GM12878 (cell line): ENCODE measurements around the gene PRKAG2. TPM values are rescaled to one million over a fixed set of nuclear protein-coding genes. Genes with fewer than 3 reads are reported as not detected.

Experiments used
- ATAC-seq: fragments of 200-7000 bp; cut with Tn5 transposase; 3 replicates; pipeline ENCODE4 v1.9.1; 2020; ENCODE audit warnings: mild to moderate bottlenecking, moderate library complexity
- BruUV-seq: library from RNA; stranded (reverse); fragments of 400-500 nt; replicated peaks from 2 replicates; lab custom pipeline; 2021; lab: Mats Ljungman, UMichigan
- CTCF ChIA-PET: fragments of 300-600 bp; sonication (Branson Sonifier 250); formaldehyde crosslinking; extraction: SDS; loops from one replicate; lab custom pipeline; 2021; ENCODE audit warnings: inconsistent platforms; lab: Yijun Ruan, JAX
- POLR2A ChIA-PET: fragments of 350-600 bp; formaldehyde crosslinking; extraction: SDS; loops from one replicate; lab custom pipeline; 2021; ENCODE audit warnings: inconsistent platforms; lab: Charles Lee
- RAD21 ChIA-PET: fragments of 300-600 bp; sonication (Branson Sonifier 250); formaldehyde crosslinking; loops from one replicate; lab custom pipeline; 2023; ENCODE audit warnings: antibody characterized with exemption; ENCODE audit not compliant: unreplicated experiment; lab: Charles Lee
- SMC1A ChIA-PET: fragments of 300-600 bp; sonication (Branson Sonifier 250); formaldehyde crosslinking; loops from one replicate; lab custom pipeline; 2023; ENCODE audit not compliant: unreplicated experiment, uncharacterized antibody; lab: Charles Lee
- DNase-seq: peaks from one replicate; pipeline ENCODE4 v3.0.0-alpha.2; 2011; ENCODE audit warnings: low read depth, low spot score
- FAIRE-seq: peaks from 3 replicates; lab custom pipeline; 2011; peaks lifted over from hg19 to GRCh38; lab: Jason Lieb, UNC
- H2AFZ ChIP-seq: 2 replicates; pipeline ENCODE4 v1.6.0; 2011; ENCODE audit warnings: low read depth, low read length, control low read depth; ENCODE audit not compliant: control insufficient read depth
- H3K27ac ChIP-seq: 2 replicates; pipeline ENCODE4 v1.5.1; 2011; ENCODE audit warnings: control low read depth; ENCODE audit not compliant: control insufficient read depth, insufficient read depth
- H3K27me3 ChIP-seq, 2 experiments: replicated peaks in 1 of 2; 2 replicates each; pipeline versions ENCODE4 v1.6.0 to v1.6.1; 2011; ENCODE audit warnings: low read length in 1 of 2; ENCODE audit not compliant: control insufficient read depth in 2 of 2, insufficient read depth in 2 of 2
- H3K36me3 ChIP-seq, 2 experiments: 2 replicates each; pipeline ENCODE4 v1.5.1; 2011; ENCODE audit warnings: low read length in 1 of 2; ENCODE audit not compliant: control insufficient read depth in 2 of 2, insufficient read depth in 2 of 2
- H3K4me1 ChIP-seq: 2 replicates; pipeline ENCODE4 v1.6.1; 2011; ENCODE audit warnings: mild to moderate bottlenecking, low read length, moderate library complexity, mixed read lengths; ENCODE audit not compliant: control insufficient read depth, insufficient read depth
- H3K4me2 ChIP-seq: 2 replicates; pipeline ENCODE4 v1.6.0; 2011; ENCODE audit warnings: control low read depth; ENCODE audit not compliant: control insufficient read depth, insufficient read depth
- H3K4me3 ChIP-seq: fragments of 200-600 bp; sonication (generic); 2 replicates; pipeline ENCODE4 v1.5.1; 2016
- H3K79me2 ChIP-seq: 2 replicates; pipeline ENCODE4 v1.6.0; 2011; ENCODE audit warnings: low read length; ENCODE audit not compliant: control insufficient read depth, insufficient read depth
- H3K9ac ChIP-seq: 2 replicates; pipeline ENCODE4 v1.8.0; 2011; ENCODE audit warnings: low read length, control low read depth, mixed read lengths; ENCODE audit not compliant: control insufficient read depth, insufficient read depth
- H3K9me3 ChIP-seq: replicated peaks from 3 replicates; pipeline ENCODE4 v1.5.1; 2011; ENCODE audit warnings: mild to moderate bottlenecking, low read length; ENCODE audit not compliant: control insufficient read depth, insufficient read depth
- H4K20me1 ChIP-seq: 2 replicates; pipeline ENCODE4 v1.6.0; 2011; ENCODE audit not compliant: control insufficient read depth, insufficient read depth
- BCL11A ChIP-seq: IDR thresholded peaks from 2 replicates; pipeline ENCODE4 v1.6.1; 2011; ENCODE audit warnings: low read depth, low read length
- CEBPB ChIP-seq, 2 experiments: fragments of 150-350 bp in 1 of 2; IDR thresholded peaks; 2 replicates each; pipeline ENCODE4 v1.6.1; 2012 to 2014; ENCODE audit warnings: low read depth in 2 of 2, low read length in 2 of 2, borderline replicate concordance in 1 of 2, inconsistent platforms in 1 of 2
- CHD1 ChIP-seq: IDR thresholded peaks from 2 replicates; pipeline ENCODE4 v1.6.1; 2012; ENCODE audit warnings: low read depth, low read length, improper control_type of control experiment
- CHD4 ChIP-seq: fragments of 200-600 bp; sonication (generic); IDR thresholded peaks from 2 replicates; pipeline ENCODE4 v1.6.1; 2016; ENCODE audit warnings: mild to moderate bottlenecking
- FOS ChIP-seq: IDR thresholded peaks from 3 replicates; pipeline ENCODE4 v1.6.1; 2011; ENCODE audit warnings: borderline replicate concordance; ENCODE audit not compliant: insufficient read length; ENCODE audit errors: extremely low read depth
- FOXK2 ChIP-seq: fragments of 450-650 bp; IDR thresholded peaks from 2 replicates; pipeline ENCODE4 v1.6.1; 2017; ENCODE audit warnings: mild to moderate bottlenecking, moderate library complexity
- HDGF ChIP-seq: fragments of 450-650 bp; IDR thresholded peaks from 2 replicates; pipeline ENCODE4 v1.6.1; 2016; ENCODE audit warnings: antibody characterized with exemption
- KLF5 ChIP-seq: fragments of 450-650 bp; IDR thresholded peaks from 2 replicates; pipeline ENCODE4 v1.6.1; 2014; ENCODE audit warnings: mild to moderate bottlenecking; ENCODE audit not compliant: partially characterized antibody
- NFYB ChIP-seq: IDR thresholded peaks from 2 replicates; pipeline ENCODE4 v1.6.1; 2011; ENCODE audit warnings: low read depth, mild to moderate bottlenecking, low read length, improper control_type of control experiment, moderate library complexity; ENCODE audit not compliant: insufficient read depth
- RAD51 ChIP-seq: fragments of 450-650 bp; IDR thresholded peaks from 2 replicates; pipeline ENCODE4 v1.6.1; 2016; ENCODE audit warnings: moderate library complexity, mild to moderate bottlenecking, inconsistent platforms
- RFX5 ChIP-seq: IDR thresholded peaks from 2 replicates; pipeline ENCODE4 v1.6.1; 2011; ENCODE audit warnings: low read depth, low read length, improper control_type of control experiment
- SIN3A ChIP-seq: IDR thresholded peaks from 2 replicates; pipeline ENCODE4 v1.6.1; 2012; ENCODE audit warnings: low read depth, low read length, improper control_type of control experiment
- SMAD5 ChIP-seq: IDR thresholded peaks from 2 replicates; pipeline ENCODE4 v1.6.1; 2016; ENCODE audit warnings: antibody characterized with exemption, low read depth
- SPI1 ChIP-seq: IDR thresholded peaks from 2 replicates; pipeline ENCODE4 v1.6.1; 2011; ENCODE audit warnings: low read depth, mild to moderate bottlenecking, low read length, moderate library complexity, borderline replicate concordance; ENCODE audit not compliant: insufficient read depth
- WGBS: methylation state at CpG from one replicate; pipeline ENCODE4 v1.1.6; 2016; ENCODE audit warnings: low lambda C conversion rate; ENCODE audit not compliant: insufficient replicate concordance, insufficient coverage; ENCODE audit errors: missing lambda C conversion rate; 5-methylcytosine and 5-hydroxymethylcytosine counted together
- in situ Hi-C: fragments of 300-500 bp; cut with MboI; formaldehyde crosslinking; loops from 9 replicates; pipeline ENCODE4 v1.14.3; 2018; ENCODE audit warnings: mixed read lengths
- intact Hi-C: fragments of 100-400 bp; cut with micrococcal nuclease; formaldehyde crosslinking; loops from one replicate; pipeline ENCODE4 v1.14.2; 2022; ENCODE audit not compliant: unreplicated experiment
- polyA plus RNA-seq, 11 experiments: library from polyadenylated mRNA; depleted of rRNA in 4 of 11; unstranded in 6 of 11; stranded (reverse) in 5 of 11; fragments of >200 nt; fragmentation: Nextera tagmentation in 4 of 11; fragmentation: Illumina TruSeq in 1 of 11; extraction: Ambion mirVana in 4 of 11; extraction: Trizol in 1 of 11; gene quantifications; 1 replicate in 1 of 11; 2 replicates in 10 of 11; pipeline versions ENCODE4 v1.2.1 to v1.2.3, GENCODE V29; 2011 to 2016; ENCODE audit warnings: inconsistent platforms in 2 of 11, missing spikeins in 2 of 11, low read depth in 1 of 11
- total RNA-seq, 4 experiments: library from RNA; depleted of rRNA in 3 of 4; stranded (reverse); fragments of >200 nt in 3 of 4; fragmentation: Illumina TruSeq in 1 of 4; extraction: Trizol in 1 of 4; gene quantifications; 2 replicates each; pipeline versions ENCODE4 v1.2.1 to v1.2.3, GENCODE V29; 2013 to 2021
- TF ChIP-seq, protein P1 (sequence below): IDR thresholded peaks from 2 replicates; pipeline ENCODE4 v1.6.1; 2011; ENCODE audit warnings: borderline replicate concordance, low read depth, mild to moderate bottlenecking, moderate library complexity, mixed read lengths, low read length; ENCODE audit not compliant: insufficient read depth; ENCODE audit errors: extremely low read length
- TF ChIP-seq, protein P2 (sequence below): IDR thresholded peaks from 2 replicates; pipeline ENCODE4 v1.6.1; 2011; ENCODE audit warnings: mild to moderate bottlenecking, low read depth, low read length, moderate library complexity; ENCODE audit not compliant: insufficient replicate concordance
- TF ChIP-seq, protein P3 (sequence below): IDR thresholded peaks from 2 replicates; pipeline ENCODE4 v1.6.1; 2012; ENCODE audit warnings: low read depth, low read length, improper control_type of control experiment

PRKAG2 gene
- total and polyA plus RNA-seq, 10 of the 15 experiments (the other 5 are each of a cell fraction or from before 2014, with no cell fraction given): 3.4 to 8.9 (median 6.8) TPM

DNA sequence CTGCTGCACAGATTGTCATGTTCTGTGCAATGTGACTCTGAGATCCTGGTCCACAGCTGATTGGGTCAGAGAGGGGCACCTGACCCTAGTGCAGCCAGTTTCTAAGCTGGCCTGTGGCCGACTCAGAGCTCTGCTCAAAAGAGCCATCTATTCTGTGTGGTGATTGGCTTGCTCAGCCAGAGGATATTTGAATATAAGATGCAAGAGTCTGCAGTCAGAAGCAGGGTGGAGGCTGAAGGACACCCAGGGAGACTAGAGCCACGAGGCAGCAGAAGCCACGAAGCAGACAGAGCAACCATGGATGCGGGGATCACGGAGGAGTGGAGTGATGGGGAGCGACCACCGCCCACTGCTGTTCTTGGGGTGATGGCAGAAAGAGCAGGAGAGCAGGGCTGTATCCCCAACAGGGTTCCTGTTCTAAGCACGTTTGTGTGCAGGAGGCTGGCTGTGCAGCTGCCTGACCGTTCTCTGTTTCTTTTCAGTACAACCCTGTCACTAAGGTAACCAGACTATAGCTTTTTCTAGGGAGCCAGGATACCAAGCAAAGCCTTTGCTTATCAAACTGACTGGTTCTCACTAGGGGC lies 337.7 kb downstream of the PRKAG2 start (continued):
- TF ChIP-seq, protein P1, sequence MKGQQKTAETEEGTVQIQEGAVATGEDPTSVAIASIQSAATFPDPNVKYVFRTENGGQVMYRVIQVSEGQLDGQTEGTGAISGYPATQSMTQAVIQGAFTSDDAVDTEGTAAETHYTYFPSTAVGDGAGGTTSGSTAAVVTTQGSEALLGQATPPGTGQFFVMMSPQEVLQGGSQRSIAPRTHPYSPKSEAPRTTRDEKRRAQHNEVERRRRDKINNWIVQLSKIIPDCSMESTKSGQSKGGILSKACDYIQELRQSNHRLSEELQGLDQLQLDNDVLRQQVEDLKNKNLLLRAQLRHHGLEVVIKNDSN: peak; percentile 61
- no peak for TF ChIP-seq FOS
- TF ChIP-seq RAD51: peak; percentile 81
- TF ChIP-seq RFX5: 0 out of 2 replicates have a peak, but pooled peaks have one; percentile 10
- TF ChIP-seq NFYB: 0 out of 2 replicates have a peak, but pooled peaks have one; percentile 16
- no peak for TF ChIP-seq KLF5

DNA sequence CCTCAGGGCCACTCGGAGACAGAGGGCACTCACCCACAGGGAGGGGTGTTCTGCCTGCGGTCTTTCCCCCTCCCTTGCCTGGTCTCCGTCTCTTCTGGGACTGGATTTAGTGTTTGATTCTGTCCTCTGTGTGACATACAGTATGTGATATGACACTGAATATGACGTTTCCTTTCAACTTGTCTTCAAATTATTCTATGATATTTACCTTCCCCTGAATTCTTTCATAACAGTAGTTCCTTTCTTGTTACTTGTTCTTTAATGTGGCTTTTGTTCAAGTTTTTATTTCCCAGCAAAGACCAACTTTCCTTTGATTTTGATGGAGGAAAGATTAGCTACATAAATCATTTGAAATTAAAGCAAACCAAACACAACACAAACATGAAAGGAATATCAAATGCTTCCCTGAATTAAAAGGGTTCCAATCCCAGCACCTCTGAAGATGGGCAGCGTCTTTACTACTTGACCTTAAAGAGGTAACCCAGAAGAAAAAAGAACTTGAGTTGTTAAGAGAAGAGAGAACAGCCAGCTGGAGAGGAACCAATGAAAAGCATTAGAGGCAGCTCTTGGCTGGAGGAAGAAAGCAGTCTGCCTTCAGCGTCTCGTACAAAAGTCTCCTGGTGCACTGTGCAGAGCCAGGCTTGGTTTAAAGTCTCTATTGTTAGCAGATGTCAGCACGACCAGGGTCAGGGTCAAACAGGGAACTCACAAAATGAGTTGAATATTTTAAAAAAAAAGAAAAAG lies 338.9 kb downstream of the PRKAG2 start:
- intact Hi-C loops: no loop called here
- Histone ChIP-seq H3K27me3 (no peaks in the 10 kb centered on the region), H3K4me2 (no peak overlapping the region), H4K20me1 (no peaks in the 10 kb centered on the region), H3K79me2 (no peaks in the 10 kb centered on the region), H3K4me3 (no peak overlapping the region), H3K9me3 (no peaks in the 10 kb centered on the region; the same call in 2 of the 3 replicates), H2AFZ (no peak overlapping the region), H3K9ac (no peak overlapping the region), H3K36me3 (no peaks in the 10 kb centered on the region), H3K4me1 (no peaks in the 10 kb centered on the region), H3K27ac (no peak overlapping the region)
- ChIA-PET CTCF (interaction anchor here (0.6 to 2.5 kb wide), 6 partner anchors 18 to 178 kb away, joined by 3 to 9 read pairs (median 3); partner anchors contain the start of gene RHEB), RAD21 (interaction anchor here (0.7 to 2.8 kb wide), 6 partner anchors 13 to 95 kb away, joined by 3 to 17 read pairs (median 4); partner anchors contain the start of gene RHEB), SMC1A (interaction anchor here (0.7 to 1.4 kb wide), 10 partner anchors 11 to 230 kb away, joined by 3 to 6 read pairs (median 4); partner anchors contain the start of gene RHEB), POLR2A (interaction anchor here (1.5 to 1.8 kb wide), 3 partner anchors 18 to 94 kb away, joined by 5 to 11 read pairs (median 9); partner anchors contain the start of gene RHEB)
- in situ Hi-C loops: no loop called here
- peak; percentile 26; the same call in 2 of the 3 replicates for ATAC-seq
- TF ChIP-seq, protein P2, sequence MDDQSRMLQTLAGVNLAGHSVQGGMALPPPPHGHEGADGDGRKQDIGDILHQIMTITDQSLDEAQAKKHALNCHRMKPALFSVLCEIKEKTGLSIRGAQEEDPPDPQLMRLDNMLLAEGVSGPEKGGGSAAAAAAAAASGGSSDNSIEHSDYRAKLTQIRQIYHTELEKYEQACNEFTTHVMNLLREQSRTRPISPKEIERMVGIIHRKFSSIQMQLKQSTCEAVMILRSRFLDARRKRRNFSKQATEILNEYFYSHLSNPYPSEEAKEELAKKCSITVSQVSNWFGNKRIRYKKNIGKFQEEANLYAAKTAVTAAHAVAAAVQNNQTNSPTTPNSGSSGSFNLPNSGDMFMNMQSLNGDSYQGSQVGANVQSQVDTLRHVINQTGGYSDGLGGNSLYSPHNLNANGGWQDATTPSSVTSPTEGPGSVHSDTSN: no peak
- TF ChIP-seq HDGF (no peak), SIN3A (no peak), CHD4 (no peak), RFX5 (no peak), BCL11A (no peak), CEBPB (IDR thresholded peaks at IDR 0.05; ENCODE audit: borderline replicate concordance in 1 of 2, low read depth in 2 of 2, low read length in 2 of 2) (no peak), SPI1 (no peak), FOXK2 (no peak), SMAD5 (no peak), CHD1 (no peak)
- TF ChIP-seq, protein P3, sequence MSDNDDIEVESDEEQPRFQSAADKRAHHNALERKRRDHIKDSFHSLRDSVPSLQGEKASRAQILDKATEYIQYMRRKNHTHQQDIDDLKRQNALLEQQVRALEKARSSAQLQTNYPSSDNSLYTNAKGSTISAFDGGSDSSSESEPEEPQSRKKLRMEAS: no peak
- BruUV-seq: no TSS peak
- DNase-seq: no peak
- no peak for FAIRE-seq
- WGBS: 45% methylated on average over 8 of the region's 8 CpGs
